Upper lobe of left lung (tissue), 4 donors: ENCODE data around the gene HTR1B.

Source experiments
- CTCF ChIP-seq, 6 experiments: fragments of 450-650 bp in 4 of 6; fragments of 200-600 bp in 2 of 6; sonication (generic) in 2 of 6; IDR thresholded peaks; one replicate each; pipeline ENCODE4 v1.5.1; 2016 to 2019; ENCODE audit warnings: antibody characterized with exemption in 6 of 6
- EP300 ChIP-seq, 4 donors: sonication (generic); formaldehyde crosslinking; IDR thresholded peaks; one replicate each; pipeline ENCODE4 v1.5.1; 2017; ENCODE audit warnings: antibody characterized with exemption in 4 of 4, control low read depth in 2 of 4
- POLR2A ChIP-seq, 4 donors: fragments of 450-650 bp; IDR thresholded peaks; one replicate each; pipeline ENCODE4 v1.5.1; 2016 to 2017; ENCODE audit warnings: antibody characterized with exemption in 4 of 4, mild to moderate bottlenecking in 2 of 4
- POLR2AphosphoS5 ChIP-seq, 2 donors: sonication (generic); formaldehyde crosslinking; IDR thresholded peaks; one replicate each; pipeline ENCODE4 v1.5.1; 2017; ENCODE audit warnings: antibody characterized with exemption in 2 of 2

GRCh38 chr6:77447254-77447653, 16.0 kb downstream of the HTR1B start:
- no peak for TF ChIP-seq EP300 (IDR thresholded peaks at IDR 0.05)
- no peak for TF ChIP-seq POLR2A (IDR thresholded peaks at IDR 0.05)
- TF ChIP-seq CTCF (IDR thresholded peaks at IDR 0.05), result no peak
- no peak for TF ChIP-seq POLR2AphosphoS5 (IDR thresholded peaks at IDR 0.05)
